HEK293 (cell line): ENCODE data around the gene ZFAND2B.

ENCODE experiments used
- BCL6B ChIP-seq: fragments of 450-650 bp; formaldehyde crosslinking; IDR thresholded peaks from 2 replicates; pipeline ENCODE4 v1.5.1; 2017; ENCODE audit warnings: missing biosample characterization, missing genetic modification characterization
- FEZF1 ChIP-seq: fragments of 450-650 bp; formaldehyde crosslinking; IDR thresholded peaks from 2 replicates; pipeline ENCODE4 v1.5.1; 2016; ENCODE audit warnings: missing biosample characterization, missing genetic modification characterization
- KLF17 ChIP-seq: fragments of 450-650 bp; formaldehyde crosslinking; IDR thresholded peaks from 2 replicates; pipeline ENCODE4 v1.5.1; 2016; ENCODE audit warnings: missing biosample characterization, missing genetic modification characterization
- PBX3 ChIP-seq: sonication (generic); formaldehyde crosslinking; IDR thresholded peaks from 2 replicates; pipeline ENCODE4 v1.8.1; 2022; ENCODE audit warnings: mild to moderate bottlenecking, moderate library complexity, missing genetic modification reagents
- TCF7L2 ChIP-seq: IDR thresholded peaks from 2 replicates; pipeline ENCODE4 v1.6.1; 2011; ENCODE audit warnings: low read depth, mild to moderate bottlenecking, inconsistent platforms, low read length, moderate library complexity, borderline replicate concordance
- ZBTB17 ChIP-seq: fragments of 450-650 bp; formaldehyde crosslinking; IDR thresholded peaks from 2 replicates; pipeline ENCODE4 v1.5.1; 2016; ENCODE audit warnings: missing biosample characterization, missing genetic modification characterization
- ZBTB21 ChIP-seq: fragments of 450-650 bp; formaldehyde crosslinking; IDR thresholded peaks from 2 replicates; pipeline ENCODE4 v1.5.1; 2017; ENCODE audit warnings: missing biosample characterization, missing genetic modification characterization
- ZBTB8A ChIP-seq: fragments of 450-650 bp; formaldehyde crosslinking; IDR thresholded peaks from 2 replicates; pipeline ENCODE4 v1.5.1; 2016; ENCODE audit warnings: missing biosample characterization, missing genetic modification characterization
- ZNF121 ChIP-seq: fragments of 450-650 bp; formaldehyde crosslinking; IDR thresholded peaks from 2 replicates; pipeline ENCODE4 v1.5.1; 2016; ENCODE audit warnings: missing biosample characterization, missing genetic modification characterization
- ZNF175 ChIP-seq: fragments of 450-650 bp; formaldehyde crosslinking; IDR thresholded peaks from 2 replicates; pipeline ENCODE4 v1.5.1; 2016; ENCODE audit warnings: missing biosample characterization, missing genetic modification characterization
- ZNF184 ChIP-seq: fragments of 450-650 bp; IDR thresholded peaks from 2 replicates; pipeline ENCODE4 v1.5.1; 2018; ENCODE audit warnings: missing biosample characterization, mild to moderate bottlenecking, missing genetic modification characterization
- ZNF19 ChIP-seq: fragments of 450-650 bp; formaldehyde crosslinking; IDR thresholded peaks from 2 replicates; pipeline ENCODE4; 2016; ENCODE audit warnings: missing biosample characterization, missing genetic modification characterization, low read depth
- ZNF311 ChIP-seq: fragments of 450-650 bp; formaldehyde crosslinking; IDR thresholded peaks from 2 replicates; pipeline ENCODE4 v1.5.1; 2017; ENCODE audit warnings: missing biosample characterization, missing genetic modification characterization, borderline replicate concordance
- ZNF341 ChIP-seq: fragments of 450-650 bp; formaldehyde crosslinking; IDR thresholded peaks from 2 replicates; pipeline ENCODE4; 2016; ENCODE audit warnings: low read depth, missing biosample characterization, missing genetic modification characterization
- ZNF391 ChIP-seq: fragments of 450-650 bp; formaldehyde crosslinking; IDR thresholded peaks from 2 replicates; pipeline ENCODE4 v1.5.1; 2016; ENCODE audit warnings: low read depth, missing biosample characterization, missing genetic modification characterization, borderline replicate concordance
- ZNF423 ChIP-seq: fragments of 450-650 bp; formaldehyde crosslinking; IDR thresholded peaks from 2 replicates; pipeline ENCODE4 v1.5.1; 2016; ENCODE audit warnings: missing biosample characterization, missing genetic modification characterization
- ZNF501 ChIP-seq: fragments of 450-650 bp; formaldehyde crosslinking; IDR thresholded peaks from 2 replicates; pipeline ENCODE4 v1.5.1; 2016; ENCODE audit warnings: missing biosample characterization, missing genetic modification characterization
- ZNF513 ChIP-seq: fragments of 450-650 bp; IDR thresholded peaks from 2 replicates; pipeline ENCODE4 v1.5.1; 2018; ENCODE audit warnings: missing biosample characterization, missing genetic modification characterization
- ZNF610 ChIP-seq: fragments of 450-650 bp; formaldehyde crosslinking; IDR thresholded peaks from 2 replicates; pipeline ENCODE4 v1.5.1; 2016; ENCODE audit warnings: missing biosample characterization, missing genetic modification characterization, borderline replicate concordance
- ZNF670 ChIP-seq: fragments of 450-650 bp; formaldehyde crosslinking; IDR thresholded peaks from 2 replicates; pipeline ENCODE4 v1.5.1; 2016; ENCODE audit warnings: missing biosample characterization, missing genetic modification characterization, low read depth
- TF ChIP-seq, protein P1 (sequence below): fragments of 450-650 bp; formaldehyde crosslinking; IDR thresholded peaks from 2 replicates; pipeline ENCODE4 v1.5.1; 2016; ENCODE audit warnings: missing biosample characterization, missing genetic modification characterization
- TF ChIP-seq, protein P2 (sequence below): fragments of 450-650 bp; formaldehyde crosslinking; IDR thresholded peaks from 2 replicates; pipeline ENCODE4 v1.5.1; 2016; ENCODE audit warnings: missing biosample characterization, missing genetic modification characterization
- TF ChIP-seq, protein P3 (sequence below): fragments of 450-650 bp; formaldehyde crosslinking; IDR thresholded peaks from 2 replicates; pipeline ENCODE4 v1.5.1; 2017; ENCODE audit warnings: missing biosample characterization, missing genetic modification characterization
- TF ChIP-seq, protein P4 (sequence below): fragments of 450-650 bp; formaldehyde crosslinking; IDR thresholded peaks from 2 replicates; pipeline ENCODE4 v1.5.1; 2016; ENCODE audit warnings: missing biosample characterization, missing genetic modification characterization
- TF ChIP-seq, protein P5 (sequence below): fragments of 450-650 bp; formaldehyde crosslinking; IDR thresholded peaks from 2 replicates; pipeline ENCODE4 v1.5.1; 2017; ENCODE audit warnings: missing biosample characterization, mild to moderate bottlenecking, missing genetic modification characterization, moderate library complexity

The ZFAND2B gene

GRCh38 chr2:219160186-219161017, 46.2 kb upstream of the ZFAND2B start, which contains the start of gene NHEJ1 (continued):
- no peak; the same call in 1 of the 2 replicates for TF ChIP-seq PBX3 (CRISPR knock-in tag)
- TF ChIP-seq TCF7L2 = no peak
- no peak for TF ChIP-seq ZNF121 (tag by site-specific recombination)
- 0 out of 2 replicates have a peak, but pooled peaks have one; percentile 35 for TF ChIP-seq ZNF610
- peak; percentile 65; the same call in 1 of the 2 replicates for TF ChIP-seq ZNF501 (tag by site-specific recombination)
- TF ChIP-seq ZNF19 = no peak
- peak; percentile 74 for TF ChIP-seq ZBTB8A
- TF ChIP-seq ZBTB17 (tag by site-specific recombination) = peak; percentile 42; the same call in 1 of the 2 replicates
- no peak for TF ChIP-seq BCL6B (tag by site-specific recombination)
- no peak for TF ChIP-seq ZNF670 (tag by site-specific recombination)
- TF ChIP-seq ZNF513 (tag by site-specific recombination) = no peak
- no peak; the same call in 1 of the 2 replicates for TF ChIP-seq ZNF341 (tag by site-specific recombination)
- no peak for TF ChIP-seq ZNF311 (tag by site-specific recombination)
- TF ChIP-seq, protein P1, sequence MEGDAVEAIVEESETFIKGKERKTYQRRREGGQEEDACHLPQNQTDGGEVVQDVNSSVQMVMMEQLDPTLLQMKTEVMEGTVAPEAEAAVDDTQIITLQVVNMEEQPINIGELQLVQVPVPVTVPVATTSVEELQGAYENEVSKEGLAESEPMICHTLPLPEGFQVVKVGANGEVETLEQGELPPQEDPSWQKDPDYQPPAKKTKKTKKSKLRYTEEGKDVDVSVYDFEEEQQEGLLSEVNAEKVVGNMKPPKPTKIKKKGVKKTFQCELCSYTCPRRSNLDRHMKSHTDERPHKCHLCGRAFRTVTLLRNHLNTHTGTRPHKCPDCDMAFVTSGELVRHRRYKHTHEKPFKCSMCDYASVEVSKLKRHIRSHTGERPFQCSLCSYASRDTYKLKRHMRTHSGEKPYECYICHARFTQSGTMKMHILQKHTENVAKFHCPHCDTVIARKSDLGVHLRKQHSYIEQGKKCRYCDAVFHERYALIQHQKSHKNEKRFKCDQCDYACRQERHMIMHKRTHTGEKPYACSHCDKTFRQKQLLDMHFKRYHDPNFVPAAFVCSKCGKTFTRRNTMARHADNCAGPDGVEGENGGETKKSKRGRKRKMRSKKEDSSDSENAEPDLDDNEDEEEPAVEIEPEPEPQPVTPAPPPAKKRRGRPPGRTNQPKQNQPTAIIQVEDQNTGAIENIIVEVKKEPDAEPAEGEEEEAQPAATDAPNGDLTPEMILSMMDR (tag by site-specific recombination) = peak; percentile 96
- peak; percentile 71 for TF ChIP-seq FEZF1 (tag by site-specific recombination)
- TF ChIP-seq ZNF175 (tag by site-specific recombination) = no peak
- TF ChIP-seq ZNF184 = no peak
- TF ChIP-seq ZNF391 (tag by site-specific recombination) = no peak
- no peak for TF ChIP-seq ZBTB21 (tag by site-specific recombination)
- TF ChIP-seq, protein P2, sequence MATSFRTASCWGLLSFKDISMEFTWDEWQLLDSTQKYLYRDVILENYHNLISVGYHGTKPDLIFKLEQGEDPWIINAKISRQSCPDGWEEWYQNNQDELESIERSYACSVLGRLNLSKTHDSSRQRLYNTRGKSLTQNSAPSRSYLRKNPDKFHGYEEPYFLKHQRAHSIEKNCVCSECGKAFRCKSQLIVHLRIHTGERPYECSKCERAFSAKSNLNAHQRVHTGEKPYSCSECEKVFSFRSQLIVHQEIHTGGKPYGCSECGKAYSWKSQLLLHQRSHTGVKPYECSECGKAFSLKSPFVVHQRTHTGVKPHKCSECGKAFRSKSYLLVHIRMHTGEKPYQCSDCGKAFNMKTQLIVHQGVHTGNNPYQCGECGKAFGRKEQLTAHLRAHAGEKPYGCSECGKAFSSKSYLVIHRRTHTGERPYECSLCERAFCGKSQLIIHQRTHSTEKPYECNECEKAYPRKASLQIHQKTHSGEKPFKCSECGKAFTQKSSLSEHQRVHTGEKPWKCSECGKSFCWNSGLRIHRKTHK = no peak
- TF ChIP-seq, protein P3, sequence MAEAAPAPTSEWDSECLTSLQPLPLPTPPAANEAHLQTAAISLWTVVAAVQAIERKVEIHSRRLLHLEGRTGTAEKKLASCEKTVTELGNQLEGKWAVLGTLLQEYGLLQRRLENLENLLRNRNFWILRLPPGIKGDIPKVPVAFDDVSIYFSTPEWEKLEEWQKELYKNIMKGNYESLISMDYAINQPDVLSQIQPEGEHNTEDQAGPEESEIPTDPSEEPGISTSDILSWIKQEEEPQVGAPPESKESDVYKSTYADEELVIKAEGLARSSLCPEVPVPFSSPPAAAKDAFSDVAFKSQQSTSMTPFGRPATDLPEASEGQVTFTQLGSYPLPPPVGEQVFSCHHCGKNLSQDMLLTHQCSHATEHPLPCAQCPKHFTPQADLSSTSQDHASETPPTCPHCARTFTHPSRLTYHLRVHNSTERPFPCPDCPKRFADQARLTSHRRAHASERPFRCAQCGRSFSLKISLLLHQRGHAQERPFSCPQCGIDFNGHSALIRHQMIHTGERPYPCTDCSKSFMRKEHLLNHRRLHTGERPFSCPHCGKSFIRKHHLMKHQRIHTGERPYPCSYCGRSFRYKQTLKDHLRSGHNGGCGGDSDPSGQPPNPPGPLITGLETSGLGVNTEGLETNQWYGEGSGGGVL (tag by site-specific recombination) = 0 out of 2 replicates have a peak, but pooled peaks have one; percentile 53
- TF ChIP-seq, protein P4, sequence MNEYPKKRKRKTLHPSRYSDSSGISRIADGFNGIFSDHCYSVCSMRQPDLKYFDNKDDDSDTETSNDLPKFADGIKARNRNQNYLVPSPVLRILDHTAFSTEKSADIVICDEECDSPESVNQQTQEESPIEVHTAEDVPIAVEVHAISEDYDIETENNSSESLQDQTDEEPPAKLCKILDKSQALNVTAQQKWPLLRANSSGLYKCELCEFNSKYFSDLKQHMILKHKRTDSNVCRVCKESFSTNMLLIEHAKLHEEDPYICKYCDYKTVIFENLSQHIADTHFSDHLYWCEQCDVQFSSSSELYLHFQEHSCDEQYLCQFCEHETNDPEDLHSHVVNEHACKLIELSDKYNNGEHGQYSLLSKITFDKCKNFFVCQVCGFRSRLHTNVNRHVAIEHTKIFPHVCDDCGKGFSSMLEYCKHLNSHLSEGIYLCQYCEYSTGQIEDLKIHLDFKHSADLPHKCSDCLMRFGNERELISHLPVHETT (tag by site-specific recombination) = no peak
- TF ChIP-seq, protein P5, sequence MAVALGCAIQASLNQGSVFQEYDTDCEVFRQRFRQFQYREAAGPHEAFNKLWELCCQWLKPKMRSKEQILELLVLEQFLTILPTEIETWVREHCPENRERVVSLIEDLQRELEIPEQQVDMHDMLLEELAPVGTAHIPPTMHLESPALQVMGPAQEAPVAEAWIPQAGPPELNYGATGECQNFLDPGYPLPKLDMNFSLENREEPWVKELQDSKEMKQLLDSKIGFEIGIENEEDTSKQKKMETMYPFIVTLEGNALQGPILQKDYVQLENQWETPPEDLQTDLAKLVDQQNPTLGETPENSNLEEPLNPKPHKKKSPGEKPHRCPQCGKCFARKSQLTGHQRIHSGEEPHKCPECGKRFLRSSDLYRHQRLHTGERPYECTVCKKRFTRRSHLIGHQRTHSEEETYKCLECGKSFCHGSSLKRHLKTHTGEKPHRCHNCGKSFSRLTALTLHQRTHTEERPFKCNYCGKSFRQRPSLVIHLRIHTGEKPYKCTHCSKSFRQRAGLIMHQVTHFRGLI = peak; percentile 88
- TF ChIP-seq ZNF423 (tag by site-specific recombination) = peak; percentile 61
- TF ChIP-seq KLF17 = peak; percentile 57; the same call in 1 of the 2 replicates
